Measurements from ENCODE around the gene PRKACA.
"Not testable (repeated sequence)": the region's sequence is repeated elsewhere in the genome, so short reads cannot be mapped to it uniquely, and the experiment has no call there.

Gene PRKACA

GRCh38 chr19:14147797-14148605, 30.4 kb upstream of the PRKACA start:
- no peak for DNase-seq (ENCODE audit: low read depth in 2 of 2)

- DNase-seq (ENCODE audit: low read depth in 2 of 2) = no peak
Measured at GRCh38 chr19:14146789-14147216, 29.2 kb upstream of the PRKACA start.

DNA sequence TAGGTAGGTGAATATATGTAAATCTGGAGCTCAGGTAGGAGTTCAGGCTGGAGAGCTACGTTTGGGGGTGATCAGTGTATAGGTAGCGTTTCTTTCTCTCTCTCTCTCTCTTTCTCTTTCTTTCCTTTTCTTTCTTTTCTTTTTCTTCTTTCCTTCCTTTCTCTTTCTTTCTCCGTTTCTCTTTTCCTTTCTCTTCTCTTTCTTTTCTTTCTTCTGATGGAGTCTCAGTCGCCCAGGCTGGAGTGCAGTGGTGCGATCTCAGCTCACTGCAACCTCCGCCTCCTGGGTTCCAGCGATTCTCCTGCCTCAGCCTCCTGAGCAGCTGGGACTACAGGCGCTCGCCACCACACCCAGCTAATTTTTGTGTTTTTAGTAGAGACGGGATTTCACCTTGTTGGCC, 28.6 kb upstream of the PRKACA start:
- DNase-seq (ENCODE audit: low read depth in 2 of 2) = not testable (repeated sequence)

DNA sequence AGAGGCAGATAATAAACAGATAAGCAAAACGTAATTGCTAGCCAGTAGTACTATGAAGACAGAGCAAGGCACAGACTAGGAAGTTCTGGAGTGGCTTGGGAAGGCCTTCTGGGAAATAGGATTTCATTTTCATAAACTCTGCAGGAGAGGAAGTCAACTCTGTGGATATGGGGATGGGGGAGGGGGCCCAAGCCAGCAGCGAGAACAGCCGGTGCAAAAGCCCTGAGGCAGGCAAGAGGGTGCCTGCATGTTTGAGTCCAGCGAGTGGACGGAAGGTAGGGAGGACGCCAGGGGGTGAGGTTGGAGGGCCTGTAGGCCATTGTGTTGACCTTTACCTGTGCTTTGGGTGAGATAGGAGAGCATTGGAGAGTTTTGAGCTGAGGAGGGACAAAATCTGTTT, 27.8 kb upstream of the PRKACA start:
- DNase-seq (ENCODE audit: low read depth in 2 of 2) = no peak

GRCh38 chr19:14142262-14143190, 25.0 kb upstream of the PRKACA start:
- no peak for DNase-seq (ENCODE audit: low read depth in 2 of 2)

DNA sequence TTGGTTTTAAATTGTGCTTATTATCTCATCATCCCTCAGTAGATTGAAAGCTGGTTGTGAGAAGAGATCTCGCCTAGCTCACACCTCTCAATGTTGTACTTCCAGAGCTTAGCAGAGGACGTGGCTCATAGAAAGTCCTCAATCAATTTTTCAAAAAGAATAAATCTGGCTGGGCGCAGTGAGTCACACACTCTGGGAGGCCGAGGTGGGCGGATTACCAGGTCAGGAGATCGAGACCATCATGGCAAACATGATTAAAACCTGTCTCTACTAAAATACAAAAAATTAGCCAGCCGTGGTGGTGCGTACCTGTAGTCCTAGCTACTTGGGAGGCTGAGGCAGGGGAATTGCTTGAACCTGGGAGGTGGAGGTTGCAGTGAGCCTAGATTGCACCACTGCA, 23.5 kb upstream of the PRKACA start:
- no peak for DNase-seq (ENCODE audit: low read depth in 2 of 2)

DNA sequence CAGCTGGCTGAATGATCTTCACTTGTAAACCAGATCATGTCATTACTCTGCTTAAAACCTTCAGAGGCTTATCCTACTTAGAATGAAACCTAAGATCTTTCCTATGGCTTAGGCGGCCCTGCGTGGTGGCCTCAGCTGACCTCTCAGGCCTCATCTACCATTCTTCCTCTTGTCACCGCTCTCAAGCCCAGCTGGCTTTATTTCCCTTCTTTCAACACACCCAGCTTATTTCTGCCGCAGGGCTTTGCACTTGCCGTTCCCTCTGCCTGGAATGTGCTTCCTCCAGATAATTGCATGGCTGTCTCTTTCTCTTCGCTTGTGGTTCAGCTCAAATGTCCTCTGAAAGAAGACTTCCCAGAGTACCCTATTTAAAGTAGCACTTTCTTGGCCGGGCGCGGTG, 22.4 kb upstream of the PRKACA start:
- no peak for DNase-seq (ENCODE audit: low read depth in 2 of 2)

DNA sequence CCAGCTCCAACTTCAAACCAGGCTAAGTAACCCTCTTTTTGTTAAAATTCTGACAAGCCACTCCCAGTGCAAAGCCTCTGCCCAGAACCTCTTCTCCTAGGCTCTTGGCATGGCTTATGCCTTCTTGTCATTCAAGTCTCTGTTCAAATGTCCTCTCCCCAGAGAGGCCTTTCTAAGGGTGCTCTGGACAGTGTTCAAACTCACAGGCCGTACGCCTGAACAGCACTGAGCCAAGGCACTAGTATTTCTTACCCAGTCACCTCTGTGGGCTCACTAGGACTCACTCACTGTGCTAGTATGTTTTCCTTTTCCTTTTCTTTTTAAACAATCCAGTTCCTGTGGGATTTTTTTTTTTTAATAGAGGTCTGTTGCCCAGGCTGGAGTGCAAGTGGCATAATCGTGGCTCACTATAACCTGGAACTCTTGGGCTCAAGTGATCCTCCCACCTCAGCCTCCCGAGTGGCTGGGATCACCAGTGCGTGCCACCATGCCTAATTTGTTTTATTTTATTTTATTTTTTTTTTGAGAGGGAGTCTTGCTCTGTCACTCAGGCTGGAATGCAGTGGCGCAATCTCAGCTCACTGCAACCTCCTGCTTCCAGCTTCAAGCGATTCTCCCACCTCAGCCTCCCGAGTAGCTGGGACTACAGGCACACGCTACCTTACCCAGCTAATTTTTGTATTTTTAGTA, 21.2 kb upstream of the PRKACA start:
- DNase-seq (ENCODE audit: low read depth in 2 of 2) = no peak

GRCh38 chr19:14136509-14137281, 19.1 kb upstream of the PRKACA start, which contains the start of gene ASF1B:
TSS of gene ASF1B (minus strand) at chr19:14136589. CDS start at chr19:14136456, 133 bp downstream.
- peak; percentile 95 for DNase-seq (ENCODE audit: low read depth in 2 of 2)

- peak in 1 of 2 donors; percentile 5 for DNase-seq (ENCODE audit: low read depth in 2 of 2)
Measured at GRCh38 chr19:14135985-14136508, 18.5 kb upstream of the PRKACA start.

GRCh38 chr19:14135355-14135754, 17.8 kb upstream of the PRKACA start:
- DNase-seq (ENCODE audit: low read depth in 2 of 2) = no peak

- no peak for DNase-seq (ENCODE audit: low read depth in 2 of 2)
Measured at GRCh38 chr19:14127929-14128509, 10.5 kb upstream of the PRKACA start.

DNA sequence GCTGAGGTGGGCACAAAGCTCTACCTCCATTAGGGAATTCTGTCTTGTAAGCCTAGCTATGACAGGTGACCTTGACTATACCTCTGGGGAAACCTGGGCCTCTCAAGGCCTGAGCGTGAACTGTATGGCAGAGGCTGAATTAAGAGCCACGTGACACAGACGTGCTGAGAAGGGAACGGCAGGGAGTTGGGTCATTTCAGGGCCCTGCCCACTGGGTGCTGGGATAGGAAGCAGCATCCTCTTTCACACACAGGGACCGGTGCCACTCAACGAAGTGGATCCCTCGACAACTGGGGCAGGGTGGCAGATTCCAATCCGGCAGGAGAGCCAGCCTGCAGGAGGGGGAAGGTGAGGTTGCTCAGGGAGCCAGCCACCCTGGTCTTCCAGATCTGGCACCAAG, 9.6 kb upstream of the PRKACA start:
- DNase-seq (ENCODE audit: low read depth in 2 of 2) = no peak

GRCh38 chr19:14122924-14123323, 5.4 kb upstream of the PRKACA start:
- DNase-seq (ENCODE audit: low read depth in 2 of 2) = no peak

DNA sequence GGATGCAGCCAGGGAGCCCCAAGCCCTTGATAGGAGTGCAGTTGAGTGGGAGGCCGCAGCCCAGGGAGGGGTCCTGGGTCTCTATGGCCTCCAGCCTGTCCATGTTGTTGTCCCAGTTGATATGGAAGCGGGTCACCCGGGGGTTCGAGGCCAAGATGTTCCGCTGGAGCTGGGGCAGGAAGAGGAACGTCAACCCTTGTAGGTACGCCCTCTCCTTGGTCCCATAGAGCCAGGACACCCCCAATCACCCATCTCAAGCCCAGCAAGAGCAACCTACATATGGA, 2.9 kb upstream of the PRKACA start:
- no peak for DNase-seq (ENCODE audit: low read depth in 2 of 2)

DNA sequence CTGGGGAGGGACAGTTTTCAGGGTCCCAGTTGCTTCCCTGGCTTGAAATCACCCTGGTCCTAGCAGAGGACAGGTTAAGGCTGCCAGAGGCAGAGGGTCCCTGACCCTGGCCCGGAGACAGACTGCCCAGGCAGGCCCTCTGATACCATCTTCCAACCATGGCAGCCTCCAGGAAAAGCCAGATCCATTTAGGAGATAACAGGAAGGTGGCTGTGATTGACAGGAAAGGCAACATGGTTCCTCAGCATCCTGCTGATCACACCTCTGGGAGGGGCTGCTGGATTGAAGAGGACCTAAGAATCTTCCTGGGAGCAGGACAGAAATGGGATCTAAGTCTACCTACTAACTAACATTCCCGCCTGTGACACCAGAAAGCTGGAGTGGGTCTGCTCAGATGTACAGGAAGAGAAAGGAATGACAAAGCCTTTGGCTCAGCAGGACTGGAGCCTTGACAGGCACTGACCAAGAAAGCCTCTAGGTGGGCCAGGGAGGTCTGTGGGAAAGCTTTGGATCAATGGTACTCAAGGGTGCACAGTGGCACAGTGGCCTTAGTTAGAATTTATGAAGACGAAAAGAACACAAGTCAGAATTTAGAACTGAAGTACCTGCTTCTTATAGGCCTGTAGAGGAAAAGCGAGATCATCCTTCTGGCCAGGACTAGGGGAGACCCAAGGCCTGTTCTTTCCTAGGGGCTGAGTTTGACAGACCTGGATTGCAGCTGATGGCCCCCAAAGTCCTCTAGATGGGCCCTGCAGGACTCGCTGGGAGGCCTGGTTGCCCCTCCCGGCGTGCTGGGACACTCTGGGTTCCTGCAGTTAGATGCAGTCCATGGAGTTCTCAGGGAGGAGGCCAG, 2.3 kb upstream of the PRKACA start:
- DNase-seq (ENCODE audit: low read depth in 2 of 2) = no peak

DNA sequence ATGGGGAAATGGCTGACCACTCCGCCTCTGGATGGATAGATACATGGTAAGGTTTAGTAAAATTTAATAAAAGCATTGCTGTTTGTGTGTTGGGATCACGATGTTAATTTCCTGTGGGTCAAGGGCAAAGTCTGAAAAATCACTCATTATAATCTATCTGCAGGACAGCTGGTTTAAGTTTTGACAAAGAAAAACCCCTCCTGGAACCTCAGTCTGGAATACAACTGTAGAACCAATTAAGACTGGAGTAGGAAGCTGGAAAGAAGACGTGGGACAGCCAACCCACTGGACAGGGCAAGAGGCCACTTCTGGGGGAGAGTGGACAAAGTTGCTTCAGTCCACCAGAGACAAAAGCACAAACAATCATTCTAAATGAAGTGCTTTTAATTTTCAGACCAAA, 1.6 kb upstream of the PRKACA start:
- DNase-seq (ENCODE audit: low read depth in 2 of 2) = no peak

DNA sequence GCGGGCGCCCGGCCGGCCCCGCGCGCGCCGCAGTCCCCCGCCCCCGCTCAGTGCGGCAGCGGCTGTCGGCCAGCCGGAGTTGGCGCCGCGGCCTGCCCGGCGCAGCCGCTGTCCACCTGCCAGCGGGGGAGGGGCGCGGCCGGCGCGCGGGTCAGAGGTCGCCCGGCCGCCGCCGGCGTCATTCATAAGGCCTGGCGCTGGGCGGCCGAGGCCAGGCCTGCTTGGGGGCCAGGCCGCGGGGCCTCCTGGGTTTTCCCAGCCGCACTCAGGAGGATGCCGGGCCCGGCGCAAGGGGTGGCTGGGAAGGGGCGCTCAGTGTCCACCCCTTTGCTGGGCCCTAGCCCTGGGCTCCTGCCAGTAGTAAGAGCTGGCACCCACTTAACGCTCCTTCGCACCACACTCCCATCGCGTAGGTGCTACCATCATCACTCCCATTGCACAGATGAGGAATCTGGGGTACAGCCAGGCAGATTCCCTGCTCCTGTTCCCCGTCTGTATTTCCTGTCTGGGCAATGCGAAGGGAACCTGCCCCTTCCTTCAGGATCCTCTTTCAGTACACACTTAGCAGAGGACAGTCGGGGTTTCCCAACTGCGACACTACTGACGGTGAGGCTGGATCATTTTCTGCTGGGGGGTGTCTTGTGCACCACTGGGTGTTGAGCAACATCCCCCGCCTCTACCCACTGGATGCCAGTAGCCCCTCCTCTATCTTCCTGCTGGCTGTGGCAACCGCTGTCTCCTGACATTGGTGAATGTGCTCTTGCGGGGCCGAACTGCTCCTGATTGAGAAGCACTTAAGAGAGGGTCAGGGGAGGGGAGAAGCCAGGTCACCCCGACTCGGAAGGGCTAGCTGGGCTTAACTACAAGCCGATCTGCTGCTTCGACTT, 846 bp upstream of the PRKACA start:
- peak in 1 of 2 donors; percentile 7 for DNase-seq (ENCODE audit: low read depth in 2 of 2)
